Neural cell (in vitro differentiated cells): ENCODE data around the gene CAPN5. TPM values are rescaled to one million over a fixed set of nuclear protein-coding genes. Genes with fewer than 3 reads are reported as not detected.

Experiments
- H2AFZ ChIP-seq: fragments of 200-600, 300-800 bp; sonication (generic), shearing (Covaris generic); 2 replicates; pipeline ENCODE4 v1.6.0; 2014; ENCODE audit warnings: low read depth, mild to moderate bottlenecking, antibody characterized with exemption, low read length, moderate library complexity
- H3F3A ChIP-seq: fragments of 200-600 bp; shearing (Covaris generic); 2 replicates; pipeline ENCODE4 v1.6.1; 2016; ENCODE audit warnings: mild to moderate bottlenecking, moderate library complexity, mixed read lengths, antibody characterized with exemption, low read length; ENCODE audit not compliant: insufficient read depth, poor library complexity, severe bottlenecking
- H3K27ac ChIP-seq: fragments of 200-600, 300-800 bp; sonication (generic), shearing (Covaris generic); 2 replicates; pipeline ENCODE4 v1.5.1; 2014; ENCODE audit warnings: mild to moderate bottlenecking, low read length, moderate library complexity
- H3K27me3 ChIP-seq: fragments of 300-800, 200-600 bp; sonication (generic), shearing (Covaris generic); 2 replicates; pipeline ENCODE4 v1.6.0; 2014; ENCODE audit warnings: mild to moderate bottlenecking, low read depth, low read length, moderate library complexity; ENCODE audit not compliant: insufficient read depth
- H3K36me3 ChIP-seq: fragments of 300-800, 200-600 bp; sonication (generic), shearing (Covaris generic); 2 replicates; pipeline ENCODE4 v1.5.1; 2014; ENCODE audit warnings: mild to moderate bottlenecking, antibody characterized with exemption, low read length, moderate library complexity; ENCODE audit not compliant: insufficient read depth
- H3K4me2 ChIP-seq: fragments of 300-800, 200-600 bp; sonication (generic), shearing (Covaris generic); 2 replicates; pipeline ENCODE4 v1.6.0; 2014; ENCODE audit warnings: mild to moderate bottlenecking, low read length
- H3K4me3 ChIP-seq: fragments of 300-800, 200-600 bp; sonication (generic), shearing (Covaris generic); 2 replicates; pipeline ENCODE4 v1.5.1; 2014; ENCODE audit warnings: mild to moderate bottlenecking, low read length, moderate library complexity
- H3K79me2 ChIP-seq: fragments of 200-600 bp; shearing (Covaris generic); replicated peaks from 2 replicates; pipeline ENCODE4 v1.6.0; 2014; ENCODE audit warnings: mild to moderate bottlenecking, low read length, moderate library complexity; ENCODE audit not compliant: insufficient read depth
- H3K9ac ChIP-seq: fragments of 300-800, 200-600 bp; sonication (generic), shearing (Covaris generic); 2 replicates; pipeline ENCODE4 v1.6.1; 2016; ENCODE audit warnings: mild to moderate bottlenecking, low read length, mixed read lengths
- H3K9me2 ChIP-seq: fragments of 200-600 bp; shearing (Covaris generic); 2 replicates; pipeline ENCODE4 v1.6.1; 2016; ENCODE audit warnings: mild to moderate bottlenecking, low read length, mixed read lengths; ENCODE audit not compliant: insufficient read depth
- H3K9me3 ChIP-seq: fragments of 200-600, 300-800 bp; sonication (generic), shearing (Covaris generic); 2 replicates; pipeline ENCODE4 v1.6.1; 2016; ENCODE audit warnings: mild to moderate bottlenecking, mixed run types, low read length, moderate library complexity, mixed read lengths
- H4K20me1 ChIP-seq: fragments of 200-600 bp; shearing (Covaris generic); 2 replicates; pipeline ENCODE4 v1.6.1; 2016; ENCODE audit warnings: mild to moderate bottlenecking, mixed run types; ENCODE audit not compliant: insufficient read depth
- EP300 ChIP-seq: fragments of 450-650 bp; conservative IDR thresholded peaks from 2 replicates; pipeline ENCODE4 v1.6.1; 2014; ENCODE audit warnings: antibody characterized with exemption, mild to moderate bottlenecking, moderate library complexity; ENCODE audit not compliant: poor library complexity, severe bottlenecking
- EZH2 ChIP-seq: fragments of 200-600, 300-800 bp; shearing (Covaris generic), sonication (generic); IDR thresholded peaks from 2 replicates; pipeline ENCODE4 v1.6.1; 2014; ENCODE audit warnings: antibody characterized with exemption, low read length, borderline replicate concordance, mild to moderate bottlenecking; ENCODE audit not compliant: insufficient read depth, poor library complexity, severe bottlenecking
- MXI1 ChIP-seq: fragments of 450-650 bp; conservative IDR thresholded peaks from 2 replicates; pipeline ENCODE4 v1.6.1; 2014; ENCODE audit warnings: antibody characterized with exemption, mild to moderate bottlenecking; ENCODE audit not compliant: poor library complexity, severe bottlenecking
- POLR2AphosphoS5 ChIP-seq: IDR thresholded peaks from 2 replicates; pipeline ENCODE4 v1.6.1; 2012
- RAD21 ChIP-seq: fragments of 450-650 bp; conservative IDR thresholded peaks from 2 replicates; pipeline ENCODE4 v1.6.1; 2014; ENCODE audit warnings: antibody characterized with exemption, mild to moderate bottlenecking, moderate library complexity
- SMC3 ChIP-seq: fragments of 450-650 bp; conservative IDR thresholded peaks from 2 replicates; pipeline ENCODE4 v1.6.1; 2014; ENCODE audit warnings: antibody characterized with exemption, mild to moderate bottlenecking, moderate library complexity; ENCODE audit not compliant: poor library complexity
- TAF1 ChIP-seq: IDR thresholded peaks from 2 replicates; pipeline ENCODE4 v1.6.1; 2012; ENCODE audit warnings: low read depth
- polyA plus RNA-seq: library from polyadenylated mRNA; depleted of rRNA; stranded (reverse); fragments of >200 nt; gene quantifications from 2 replicates; pipeline ENCODE4 v1.2.3, GENCODE V29; 2014
- TF ChIP-seq, protein P1 (sequence below): IDR thresholded peaks from 2 replicates; pipeline ENCODE4 v1.6.1; 2012; ENCODE audit warnings: borderline replicate concordance
- TF ChIP-seq, protein P2 (sequence below): fragments of 450-650 bp; IDR thresholded peaks from 2 replicates; pipeline ENCODE4 v1.5.1; 2014; ENCODE audit warnings: antibody characterized with exemption, mild to moderate bottlenecking, moderate library complexity; ENCODE audit not compliant: poor library complexity, severe bottlenecking

CAPN5 gene
- polyA plus RNA-seq, 1 donor from 2014 or later: 20.5 TPM

DNA sequence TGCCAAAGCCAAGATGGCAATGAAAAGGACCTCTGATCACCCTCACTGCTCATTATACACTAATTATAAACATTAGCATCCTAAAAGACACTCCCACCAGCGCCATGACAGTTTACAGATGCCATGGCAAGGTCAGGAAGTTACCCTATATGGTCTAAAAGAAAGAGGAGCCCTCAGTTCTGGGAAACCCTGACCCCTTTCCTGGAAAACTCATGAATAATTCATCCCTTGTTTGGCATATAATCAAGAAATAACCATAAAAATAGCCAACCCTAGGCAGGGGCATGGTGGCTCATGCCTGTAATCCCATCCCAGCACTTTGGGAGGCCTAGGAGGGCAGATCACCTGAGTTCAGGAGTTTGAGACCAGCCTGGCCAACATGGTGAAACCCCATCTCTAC is 12.7 kb upstream of the CAPN5 start:
- no peaks in the 10 kb centered on the region for H3K27me3 ChIP-seq
- no peak overlapping the region for H3K9ac ChIP-seq
- no peaks in the 10 kb centered on the region for H4K20me1 ChIP-seq
- TF ChIP-seq, protein P1, sequence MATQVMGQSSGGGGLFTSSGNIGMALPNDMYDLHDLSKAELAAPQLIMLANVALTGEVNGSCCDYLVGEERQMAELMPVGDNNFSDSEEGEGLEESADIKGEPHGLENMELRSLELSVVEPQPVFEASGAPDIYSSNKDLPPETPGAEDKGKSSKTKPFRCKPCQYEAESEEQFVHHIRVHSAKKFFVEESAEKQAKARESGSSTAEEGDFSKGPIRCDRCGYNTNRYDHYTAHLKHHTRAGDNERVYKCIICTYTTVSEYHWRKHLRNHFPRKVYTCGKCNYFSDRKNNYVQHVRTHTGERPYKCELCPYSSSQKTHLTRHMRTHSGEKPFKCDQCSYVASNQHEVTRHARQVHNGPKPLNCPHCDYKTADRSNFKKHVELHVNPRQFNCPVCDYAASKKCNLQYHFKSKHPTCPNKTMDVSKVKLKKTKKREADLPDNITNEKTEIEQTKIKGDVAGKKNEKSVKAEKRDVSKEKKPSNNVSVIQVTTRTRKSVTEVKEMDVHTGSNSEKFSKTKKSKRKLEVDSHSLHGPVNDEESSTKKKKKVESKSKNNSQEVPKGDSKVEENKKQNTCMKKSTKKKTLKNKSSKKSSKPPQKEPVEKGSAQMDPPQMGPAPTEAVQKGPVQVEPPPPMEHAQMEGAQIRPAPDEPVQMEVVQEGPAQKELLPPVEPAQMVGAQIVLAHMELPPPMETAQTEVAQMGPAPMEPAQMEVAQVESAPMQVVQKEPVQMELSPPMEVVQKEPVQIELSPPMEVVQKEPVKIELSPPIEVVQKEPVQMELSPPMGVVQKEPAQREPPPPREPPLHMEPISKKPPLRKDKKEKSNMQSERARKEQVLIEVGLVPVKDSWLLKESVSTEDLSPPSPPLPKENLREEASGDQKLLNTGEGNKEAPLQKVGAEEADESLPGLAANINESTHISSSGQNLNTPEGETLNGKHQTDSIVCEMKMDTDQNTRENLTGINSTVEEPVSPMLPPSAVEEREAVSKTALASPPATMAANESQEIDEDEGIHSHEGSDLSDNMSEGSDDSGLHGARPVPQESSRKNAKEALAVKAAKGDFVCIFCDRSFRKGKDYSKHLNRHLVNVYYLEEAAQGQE: no peak
- TF ChIP-seq SMC3: no peak
- TF ChIP-seq EZH2: no peak
- TF ChIP-seq MXI1: no peak
- no peak for TF ChIP-seq TAF1
- TF ChIP-seq EP300: no peak
- TF ChIP-seq, protein P2, sequence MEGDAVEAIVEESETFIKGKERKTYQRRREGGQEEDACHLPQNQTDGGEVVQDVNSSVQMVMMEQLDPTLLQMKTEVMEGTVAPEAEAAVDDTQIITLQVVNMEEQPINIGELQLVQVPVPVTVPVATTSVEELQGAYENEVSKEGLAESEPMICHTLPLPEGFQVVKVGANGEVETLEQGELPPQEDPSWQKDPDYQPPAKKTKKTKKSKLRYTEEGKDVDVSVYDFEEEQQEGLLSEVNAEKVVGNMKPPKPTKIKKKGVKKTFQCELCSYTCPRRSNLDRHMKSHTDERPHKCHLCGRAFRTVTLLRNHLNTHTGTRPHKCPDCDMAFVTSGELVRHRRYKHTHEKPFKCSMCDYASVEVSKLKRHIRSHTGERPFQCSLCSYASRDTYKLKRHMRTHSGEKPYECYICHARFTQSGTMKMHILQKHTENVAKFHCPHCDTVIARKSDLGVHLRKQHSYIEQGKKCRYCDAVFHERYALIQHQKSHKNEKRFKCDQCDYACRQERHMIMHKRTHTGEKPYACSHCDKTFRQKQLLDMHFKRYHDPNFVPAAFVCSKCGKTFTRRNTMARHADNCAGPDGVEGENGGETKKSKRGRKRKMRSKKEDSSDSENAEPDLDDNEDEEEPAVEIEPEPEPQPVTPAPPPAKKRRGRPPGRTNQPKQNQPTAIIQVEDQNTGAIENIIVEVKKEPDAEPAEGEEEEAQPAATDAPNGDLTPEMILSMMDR: no peak
- no peak for TF ChIP-seq POLR2AphosphoS5
- TF ChIP-seq RAD21: no peak
- no peak overlapping the region for H3K4me3 ChIP-seq
- H3K4me2 ChIP-seq: no peak overlapping the region
- H3K79me2 ChIP-seq: no peaks in the 10 kb centered on the region
- H3K9me2 ChIP-seq: no peaks in the 10 kb centered on the region
- no peaks in the 10 kb centered on the region for H3F3A ChIP-seq
- H2AFZ ChIP-seq: no peak overlapping the region
- H3K27ac ChIP-seq: no peak overlapping the region
- H3K9me3 ChIP-seq: no peaks in the 10 kb centered on the region
- H3K36me3 ChIP-seq: no peaks in the 10 kb centered on the region

DNA sequence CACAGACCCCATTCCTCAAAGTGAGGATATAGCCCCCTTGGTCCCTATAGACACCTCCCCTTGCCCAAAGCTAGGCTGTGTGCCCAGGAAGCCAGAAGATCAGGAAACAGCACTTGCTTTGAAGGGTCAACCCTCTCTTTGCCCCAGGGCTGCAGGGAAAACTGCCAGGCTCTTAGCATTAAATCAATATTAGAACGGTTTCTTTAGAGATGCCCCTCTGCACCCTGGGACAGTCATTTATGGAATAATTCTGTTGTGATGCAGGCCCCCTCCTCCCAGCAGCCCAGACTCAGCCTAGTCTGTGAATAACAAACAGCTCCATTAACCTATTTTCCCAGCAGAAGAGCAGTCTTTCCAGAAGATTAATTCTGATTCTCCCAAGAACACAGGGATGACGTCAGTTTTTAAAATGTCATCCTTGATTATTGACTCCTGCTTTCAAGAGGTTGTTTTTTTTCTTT is 11.6 kb upstream of the CAPN5 start:
- H3K9me2 ChIP-seq: no peaks in the 10 kb centered on the region

More for the DNA sequence above, 11.6 kb upstream of the CAPN5 start:
- Histone ChIP-seq H2AFZ (no peak overlapping the region), H3K4me2 (no peak overlapping the region), H3K4me3 (no peak overlapping the region), H3K9ac (no peak overlapping the region), H4K20me1 (no peaks in the 10 kb centered on the region), H3F3A (no peaks in the 10 kb centered on the region), H3K79me2 (no peaks in the 10 kb centered on the region), H3K9me3 (no peaks in the 10 kb centered on the region), H3K27me3 (no peaks in the 10 kb centered on the region), H3K27ac (no peak overlapping the region), H3K36me3 (no peaks in the 10 kb centered on the region)
- TF ChIP-seq, protein P2: no peak
- TF ChIP-seq EZH2: no peak
- no peak for TF ChIP-seq TAF1
- TF ChIP-seq RAD21: no peak
- TF ChIP-seq EP300: no peak
- TF ChIP-seq POLR2AphosphoS5: no peak
- no peak for TF ChIP-seq MXI1
- TF ChIP-seq, protein P1: no peak
- no peak for TF ChIP-seq SMC3
